Muscle of leg (tissue), 11 donors: ENCODE results near the gene FAM184B. TPM values are rescaled to one million over a fixed set of nuclear protein-coding genes. Genes with fewer than 3 reads are reported as not detected.
"Not testable (repeated sequence)": the region's sequence is repeated elsewhere in the genome, so short reads cannot be mapped to it uniquely, and the experiment has no call there.

Experiments used
- DNase-seq: peaks from one replicate; pipeline ENCODE4 v3.0.0; 2013
- H3K27ac ChIP-seq: one replicate; pipeline ENCODE4 v1.5.1; 2013; ENCODE audit warnings: mild to moderate bottlenecking, low read length, control low read depth
- H3K27me3 ChIP-seq: one replicate; pipeline ENCODE4 v1.6.1; 2013; ENCODE audit warnings: low read length; ENCODE audit not compliant: control insufficient read depth, insufficient read depth
- H3K36me3 ChIP-seq: one replicate; pipeline ENCODE4 v1.6.1; 2013; ENCODE audit warnings: low read length; ENCODE audit not compliant: control insufficient read depth, insufficient read depth
- H3K4me1 ChIP-seq: one replicate; pipeline ENCODE4 v1.6.1; 2013; ENCODE audit warnings: low read length; ENCODE audit not compliant: control insufficient read depth, insufficient read depth
- H3K4me3 ChIP-seq: one replicate; pipeline ENCODE4 v1.5.1; 2013; ENCODE audit warnings: low read length, control low read depth
- H3K9me3 ChIP-seq: replicated peaks from 2 replicates; pipeline ENCODE4 v1.6.1; 2013; ENCODE audit warnings: low read depth, low read length; ENCODE audit not compliant: control insufficient read depth
- WGBS: methylation state at CpG from one replicate; pipeline ENCODE4 v1.1.5; 2013; ENCODE audit warnings: missing lambda C conversion rate; ENCODE audit not compliant: insufficient coverage; 5-methylcytosine and 5-hydroxymethylcytosine counted together
- polyA plus RNA-seq, 8 donors: library from polyadenylated mRNA; unstranded; fragments of 120-200 nt; gene quantifications; one replicate each; pipeline versions ENCODE4 v1.2.1 to v1.2.3, GENCODE V29; 2013; ENCODE audit warnings: inconsistent platforms in 1 of 8, low replicate concordance in 1 of 8; ENCODE audit not compliant: insufficient read length in 8 of 8, insufficient read depth in 1 of 8
- total RNA-seq: library from RNA; stranded (reverse); fragments of 120-200 nt; gene quantifications from one replicate; pipeline ENCODE4 v1.2.4, GENCODE V29; 2013

FAM184B gene
- total and polyA plus RNA-seq, 9 donors = 1.1 to 6.4 (median 4.1) TPM

DNA sequence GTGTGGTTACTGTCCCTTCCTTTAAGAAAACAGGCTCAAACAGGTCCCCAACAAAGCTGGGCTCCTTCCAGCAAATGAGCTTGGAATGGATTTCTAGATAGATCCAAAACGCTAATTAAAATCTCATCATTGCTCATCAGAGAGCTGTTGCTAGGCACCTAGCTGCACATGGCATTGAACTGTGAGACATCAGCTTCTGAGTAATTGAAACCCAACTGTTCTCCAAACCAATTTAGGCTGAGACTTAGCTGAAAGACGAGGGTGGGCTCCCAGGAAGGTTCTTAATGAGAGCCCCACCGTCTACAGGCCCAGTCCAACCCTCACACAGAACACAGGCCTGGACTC lies 59.1 kb downstream of the FAM184B start:
- H3K4me1 ChIP-seq = peaks cover 4% of the 10 kb centered on the region
- WGBS = 80% methylated on average over 1 of the region's 3 CpGs
- H3K4me3 ChIP-seq = no peak overlapping the region
- H3K36me3 ChIP-seq = no peaks in the 10 kb centered on the region
- DNase-seq = no peak
- no peaks in the 10 kb centered on the region for H3K27me3 ChIP-seq
- H3K27ac ChIP-seq = no peak overlapping the region
- H3K9me3 ChIP-seq = no peaks in the 10 kb centered on the region

DNA sequence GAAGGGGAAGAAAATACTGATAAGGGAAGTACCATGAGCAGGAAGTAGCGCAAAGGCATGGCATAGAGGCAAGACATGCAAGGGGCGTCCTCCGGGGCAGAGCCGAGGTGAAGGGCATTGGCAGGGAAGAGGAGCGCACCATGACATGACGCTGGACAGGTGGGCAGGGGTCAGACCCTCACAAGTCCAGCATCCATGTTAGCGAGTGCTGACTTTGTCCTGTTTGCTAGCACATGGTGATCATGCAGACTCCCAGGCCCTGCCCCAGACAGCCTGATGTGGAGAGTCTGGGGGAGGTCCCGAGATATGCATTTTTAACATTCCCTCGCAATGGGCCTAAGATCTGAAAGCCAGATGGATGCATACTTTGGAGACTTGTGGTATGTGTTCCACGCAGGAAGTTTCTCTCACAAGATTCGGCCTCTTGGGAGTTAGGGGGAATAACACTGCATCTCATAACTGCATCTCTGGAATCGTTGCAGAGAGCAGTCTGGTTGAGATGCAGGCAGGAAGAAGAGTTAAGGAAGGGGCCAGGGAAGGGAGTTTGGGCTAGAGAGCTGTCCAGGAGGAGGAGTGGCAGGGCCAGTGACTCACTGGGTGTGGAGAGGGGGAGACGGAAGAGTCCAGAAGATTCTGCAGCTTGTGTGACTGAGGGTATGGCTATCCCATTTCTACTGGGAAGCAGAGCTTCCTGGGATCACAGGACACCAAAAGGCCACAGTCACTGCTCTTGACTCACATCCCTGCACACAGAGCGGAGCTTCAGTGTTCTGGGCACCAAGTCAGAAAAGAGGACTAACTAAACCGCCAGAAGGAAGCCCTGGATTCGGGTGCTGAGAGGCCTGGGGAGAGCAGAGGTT lies 59.7 kb downstream of the FAM184B start:
- Histone ChIP-seq H3K4me1 (peaks cover 4% of the 10 kb centered on the region), H3K27ac (peak overlapping the region; percentile 13), H3K27me3 (no peaks in the 10 kb centered on the region), H3K36me3 (no peaks in the 10 kb centered on the region), H3K4me3 (no peak overlapping the region), H3K9me3 (no peaks in the 10 kb centered on the region)
- WGBS = 65% methylated on average over 9 of the region's 16 CpGs
- DNase-seq = peak; percentile 62

DNA sequence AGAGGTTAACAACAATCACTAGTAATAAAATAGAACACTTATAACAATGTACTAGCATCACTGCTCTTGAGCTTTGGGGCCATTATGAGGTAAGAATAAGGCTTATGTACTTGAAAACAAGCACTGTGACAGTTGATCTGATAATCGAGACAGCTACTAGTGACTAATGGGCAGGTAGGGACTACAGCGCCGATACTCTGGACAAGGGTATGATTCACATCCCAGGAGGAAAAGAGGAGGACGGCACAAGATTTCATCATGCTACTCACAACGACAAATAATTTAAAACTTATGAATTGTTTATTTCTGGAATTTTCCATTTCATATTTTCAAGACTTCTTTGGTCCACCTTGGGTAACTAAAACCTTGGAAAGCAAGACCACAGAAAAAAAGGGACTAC lies 62.3 kb downstream of the FAM184B start:
- Histone ChIP-seq H3K27ac (no peak overlapping the region), H3K4me1 (peaks cover 4% of the 10 kb centered on the region), H3K27me3 (no peaks in the 10 kb centered on the region), H3K36me3 (no peaks in the 10 kb centered on the region), H3K4me3 (no peak overlapping the region), H3K9me3 (no peaks in the 10 kb centered on the region)
- no CpG with 5 or more reads among the region's 5 CpGs for WGBS
- no peak for DNase-seq

DNA sequence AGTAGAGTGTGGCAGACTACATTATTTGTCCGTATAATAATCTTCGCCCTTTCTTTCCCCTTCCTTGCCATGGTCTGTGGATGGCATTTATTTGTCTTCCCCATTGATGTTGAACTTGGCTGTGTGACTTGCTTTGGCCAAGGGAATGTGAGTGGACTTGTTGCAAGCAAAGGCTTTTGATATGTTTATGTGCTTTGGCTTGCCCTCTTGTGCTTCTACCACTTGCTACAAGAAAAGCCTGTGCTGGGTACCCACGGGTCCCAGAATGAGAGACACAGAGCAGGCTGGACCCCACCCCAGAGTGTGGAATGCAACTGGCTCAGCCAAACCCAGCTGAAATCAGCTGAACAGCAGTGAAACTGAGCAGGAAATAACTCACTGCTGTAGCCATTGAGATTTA lies 63.0 kb downstream of the FAM184B start:
- 0% methylated on average over 1 of the region's 3 CpGs for WGBS
- Histone ChIP-seq H3K4me3 (no peak overlapping the region), H3K4me1 (peaks cover 4% of the 10 kb centered on the region), H3K36me3 (no peaks in the 10 kb centered on the region), H3K9me3 (no peaks in the 10 kb centered on the region), H3K27ac (no peak overlapping the region), H3K27me3 (no peaks in the 10 kb centered on the region)
- DNase-seq = no peak

DNA sequence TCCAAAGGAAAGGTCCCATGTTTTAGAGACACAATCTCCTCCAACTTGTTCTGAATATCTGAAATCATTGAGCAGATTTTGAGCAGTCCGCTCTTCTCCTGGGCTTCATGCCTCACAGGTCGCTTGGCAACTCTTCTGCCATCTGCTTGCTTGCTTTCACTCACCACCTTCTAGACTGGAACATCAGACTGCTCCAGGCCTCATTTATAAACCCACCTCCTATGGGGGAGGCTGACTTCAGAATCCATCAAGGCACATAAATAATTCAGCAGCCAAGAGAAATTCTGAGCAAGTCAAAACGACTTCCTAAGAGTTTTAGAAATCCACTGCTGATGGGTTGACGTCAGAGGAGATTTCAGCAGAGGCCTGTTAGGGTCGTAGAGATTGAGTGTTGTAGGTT lies 64.1 kb downstream of the FAM184B start:
- H3K36me3 ChIP-seq = no peaks in the 10 kb centered on the region
- DNase-seq = no peak
- 49% methylated on average over 4 of the region's 5 CpGs for WGBS
- H3K27me3 ChIP-seq = no peaks in the 10 kb centered on the region
- no peaks in the 10 kb centered on the region for H3K9me3 ChIP-seq
- no peak overlapping the region for H3K4me3 ChIP-seq
- peaks cover 4% of the 10 kb centered on the region for H3K4me1 ChIP-seq
- no peak overlapping the region for H3K27ac ChIP-seq

DNA sequence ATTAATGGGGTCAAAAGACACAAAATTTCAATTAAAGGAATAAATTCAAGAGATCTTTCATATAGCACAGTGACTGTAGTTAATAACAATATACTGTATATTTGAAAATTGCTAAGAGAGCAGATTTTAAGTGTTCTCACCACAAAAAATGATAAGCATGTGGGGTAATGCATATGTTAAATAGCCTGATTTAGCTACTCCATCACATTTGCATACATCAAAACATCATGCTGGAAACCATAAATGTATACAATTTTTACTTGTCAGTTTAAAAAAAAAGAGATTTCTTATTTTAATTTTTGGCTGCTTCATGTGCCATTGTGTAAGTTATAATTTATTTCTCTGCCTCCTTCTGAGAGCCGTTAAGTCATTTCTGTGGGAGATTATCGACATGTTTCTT lies 65.9 kb downstream of the FAM184B start:
- Histone ChIP-seq H3K27me3 (no peaks in the 10 kb centered on the region), H3K27ac (no peak overlapping the region), H3K4me3 (no peak overlapping the region), H3K36me3 (no peaks in the 10 kb centered on the region), H3K9me3 (no peaks in the 10 kb centered on the region), H3K4me1 (no peaks in the 10 kb centered on the region)
- no peak for DNase-seq
- no CpG with 5 or more reads among the region's 2 CpGs for WGBS

DNA sequence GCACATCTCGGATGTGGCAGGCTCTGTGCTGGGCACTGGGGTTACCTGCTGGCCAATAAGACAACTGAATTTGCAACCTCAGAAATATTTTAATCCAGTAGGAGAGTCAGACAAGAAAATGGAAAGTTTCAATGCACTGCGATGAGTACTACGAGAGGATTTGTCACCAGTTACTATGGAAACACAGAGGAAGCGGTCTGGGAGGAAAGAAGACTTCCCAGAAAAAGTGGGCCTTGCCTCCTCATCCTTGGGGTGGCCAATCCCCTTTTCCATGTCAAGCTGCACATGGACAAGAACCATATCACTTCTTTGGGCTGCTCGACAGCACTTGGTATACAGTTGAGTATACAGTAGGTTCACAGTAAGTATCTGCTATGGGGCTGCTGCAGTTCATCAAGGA lies 67.6 kb downstream of the FAM184B start:
- Histone ChIP-seq H3K9me3 (no peaks in the 10 kb centered on the region), H3K27ac (no peak overlapping the region), H3K4me1 (no peaks in the 10 kb centered on the region), H3K36me3 (no peaks in the 10 kb centered on the region), H3K27me3 (peaks cover 2% of the 10 kb centered on the region), H3K4me3 (no peak overlapping the region)
- WGBS = 67% methylated on average over 1 of the region's 5 CpGs
- no peak for DNase-seq

DNA sequence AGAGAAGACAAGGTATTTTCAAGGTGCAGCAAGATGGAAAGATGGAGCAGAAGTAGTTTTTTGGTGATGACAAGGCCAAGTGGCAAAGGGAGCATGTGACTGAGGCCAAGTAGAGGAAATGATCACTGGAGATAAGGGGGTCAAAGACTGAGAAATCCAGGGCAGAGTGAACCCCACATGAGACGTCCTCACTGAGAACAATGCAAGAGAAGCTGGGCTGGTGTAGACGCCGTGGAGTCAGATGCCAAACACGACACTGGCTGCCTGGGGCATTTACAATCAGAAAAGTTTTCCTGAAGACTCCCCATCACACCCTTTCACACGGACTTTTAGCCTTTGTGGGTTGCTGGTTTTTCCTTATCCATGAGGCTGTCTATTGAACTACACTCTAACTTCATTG lies 69.3 kb downstream of the FAM184B start:
- Histone ChIP-seq H3K36me3 (no peaks in the 10 kb centered on the region), H3K27ac (no peak overlapping the region), H3K9me3 (no peaks in the 10 kb centered on the region), H3K4me1 (no peaks in the 10 kb centered on the region), H3K4me3 (no peak overlapping the region), H3K27me3 (peaks cover 2% of the 10 kb centered on the region)
- 90% methylated on average over 2 of the region's 5 CpGs for WGBS
- no peak for DNase-seq

DNA sequence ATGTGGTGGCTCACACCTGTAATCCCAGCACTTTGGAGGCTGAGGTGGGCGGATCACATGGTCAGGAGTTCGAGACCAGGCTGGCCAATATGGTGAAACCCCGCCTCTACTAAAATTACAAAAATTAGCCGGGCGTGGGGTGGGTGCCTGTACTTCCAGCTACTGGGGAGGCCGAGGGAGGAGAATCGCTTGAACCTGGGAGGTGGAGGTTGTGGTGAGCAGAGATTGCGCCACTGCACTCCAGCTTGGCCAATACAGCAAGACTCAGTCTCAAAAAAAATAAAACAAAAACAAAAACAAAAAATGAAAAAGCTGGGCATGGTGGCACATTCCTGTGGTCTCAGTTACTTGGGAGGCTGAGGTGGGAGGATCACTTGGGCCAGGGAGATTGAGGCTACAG lies 70.2 kb downstream of the FAM184B start:
- not testable (repeated sequence) for H3K36me3 ChIP-seq, H3K27ac ChIP-seq, H3K4me1 ChIP-seq, H3K27me3 ChIP-seq, H3K9me3 ChIP-seq, DNase-seq, H3K4me3 ChIP-seq
- WGBS = no CpG with 5 or more reads among the region's 8 CpGs

DNA sequence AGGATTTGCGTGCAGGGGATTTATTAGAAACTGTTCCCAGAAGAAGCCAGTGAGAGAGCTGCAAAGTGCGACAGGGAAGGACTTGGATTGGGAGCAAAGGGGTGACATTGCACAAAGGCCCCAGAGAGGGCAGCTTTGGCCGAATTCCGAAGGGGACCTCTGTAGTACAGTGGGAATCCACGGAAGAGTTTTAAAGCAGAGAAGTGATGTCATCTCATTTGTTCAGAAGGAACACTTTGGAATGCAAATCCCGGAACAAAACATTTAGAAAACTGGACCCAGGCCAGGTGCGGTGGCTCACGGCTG lies 71.7 kb downstream of the FAM184B start:
- no peak for DNase-seq
- no peak overlapping the region for H3K4me3 ChIP-seq
- H3K4me1 ChIP-seq = no peaks in the 10 kb centered on the region
- H3K27me3 ChIP-seq = peaks cover 2% of the 10 kb centered on the region
- no peaks in the 10 kb centered on the region for H3K36me3 ChIP-seq
- no peak overlapping the region for H3K27ac ChIP-seq
- WGBS = 34% methylated on average over 8 of the region's 8 CpGs
- no peaks in the 10 kb centered on the region for H3K9me3 ChIP-seq
